ENCODE measurements around the gene CCDC91.

CCDC91 gene

GRCh38 chr12:28390206-28390605 lies 199.9 kb downstream of the CCDC91 start:
- no peak overlapping the region for H3K4me3 ChIP-seq (ENCODE audit: low read depth, low read length)
- no peak for TF ChIP-seq CTCF (IDR thresholded peaks at IDR 0.05; ENCODE audit: control insufficient read depth, extremely low read depth, insufficient read depth)
- no peak for DNase-seq (ENCODE audit: low read depth)

GRCh38 chr12:28390761-28391385 lies 200.6 kb downstream of the CCDC91 start:
- no peak for DNase-seq (ENCODE audit: low read depth)
- no peak for TF ChIP-seq CTCF (IDR thresholded peaks at IDR 0.05; ENCODE audit: control insufficient read depth, extremely low read depth, insufficient read depth)
- H3K4me3 ChIP-seq (ENCODE audit: low read depth, low read length), result no peak overlapping the region

DNA sequence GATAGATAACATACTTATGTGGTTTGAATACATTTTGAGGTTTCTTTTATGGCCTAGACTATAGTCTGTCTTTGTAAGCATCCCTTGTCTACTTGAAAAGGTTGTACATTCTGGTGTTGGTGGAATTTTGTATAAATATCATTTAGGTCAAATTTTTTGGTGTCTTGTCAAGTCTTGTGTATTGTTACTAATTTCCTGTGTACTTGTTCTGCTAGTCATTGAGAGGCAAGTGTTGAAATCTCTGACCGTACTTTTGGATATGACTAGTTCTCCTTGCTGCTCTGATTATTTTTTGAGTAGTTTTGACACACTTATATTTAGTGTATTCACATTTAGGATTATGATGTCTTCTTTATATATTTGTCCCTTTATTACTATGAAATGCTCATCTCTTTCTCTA lies 219.6 kb downstream of the CCDC91 start:
- no peak for DNase-seq (ENCODE audit: low read depth)
- TF ChIP-seq CTCF (IDR thresholded peaks at IDR 0.05; ENCODE audit: control insufficient read depth, extremely low read depth, insufficient read depth), result no peak
- H3K4me3 ChIP-seq (ENCODE audit: low read depth, low read length), result no peak overlapping the region

- DNase-seq (ENCODE audit: low read depth), result no peak
- H3K4me3 ChIP-seq (ENCODE audit: low read depth, low read length), result no peak overlapping the region
- no peak for TF ChIP-seq CTCF (IDR thresholded peaks at IDR 0.05; ENCODE audit: control insufficient read depth, extremely low read depth, insufficient read depth)
These were observed 223.3 kb downstream of the CCDC91 start for GRCh38 chr12:28413460-28414109.

- no peak for TF ChIP-seq CTCF (IDR thresholded peaks at IDR 0.05; ENCODE audit: control insufficient read depth, extremely low read depth, insufficient read depth)
- no peak for DNase-seq (ENCODE audit: low read depth)
- no peak overlapping the region for H3K4me3 ChIP-seq (ENCODE audit: low read depth, low read length)
These were observed 225.5 kb downstream of the CCDC91 start for GRCh38 chr12:28415755-28416154.

DNA sequence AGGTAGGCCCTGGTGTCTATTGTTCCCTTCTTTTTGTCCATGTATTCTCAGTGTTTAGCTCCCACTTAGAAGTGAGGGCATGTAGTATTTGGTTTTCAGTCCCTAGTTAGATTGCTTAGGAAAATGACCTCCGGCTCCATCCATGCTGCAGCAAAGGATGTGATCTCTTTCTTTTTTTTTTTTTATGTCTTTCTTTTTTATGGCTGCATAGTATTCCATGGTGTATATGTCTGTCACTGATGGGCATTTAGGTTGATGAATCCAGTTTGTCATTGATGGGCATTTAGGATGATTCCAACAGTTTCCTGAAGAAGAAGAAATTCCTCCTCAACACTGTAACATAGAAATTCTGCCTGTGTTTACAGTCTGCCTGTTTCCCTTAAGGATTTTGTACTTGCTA lies 231.1 kb downstream of the CCDC91 start:
- no peak overlapping the region for H3K4me3 ChIP-seq (ENCODE audit: low read depth, low read length)
- TF ChIP-seq CTCF (IDR thresholded peaks at IDR 0.05; ENCODE audit: control insufficient read depth, extremely low read depth, insufficient read depth), result no peak
- DNase-seq (ENCODE audit: low read depth), result no peak

DNA sequence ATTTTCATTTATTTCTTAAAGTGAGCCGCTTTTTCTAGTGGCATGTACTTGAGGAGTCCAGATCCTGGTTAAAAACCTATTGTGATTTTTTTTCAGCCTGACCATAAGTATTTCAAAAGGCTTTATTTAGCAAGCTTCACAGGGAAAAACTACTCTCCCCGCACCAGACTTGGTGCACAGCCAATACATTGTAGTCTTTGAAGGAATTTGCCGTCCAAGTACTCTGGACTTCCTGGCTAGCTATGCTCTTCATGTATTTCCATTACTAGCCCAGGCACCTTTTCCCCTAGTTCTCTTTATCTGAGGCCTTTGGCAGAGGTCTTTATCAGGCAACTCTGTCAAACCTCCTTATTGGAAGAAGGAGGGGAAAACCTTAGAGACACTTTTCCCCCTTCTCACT lies 234.7 kb downstream of the CCDC91 start:
- no peak for TF ChIP-seq CTCF (IDR thresholded peaks at IDR 0.05; ENCODE audit: control insufficient read depth, extremely low read depth, insufficient read depth)
- DNase-seq (ENCODE audit: low read depth), result no peak
- H3K4me3 ChIP-seq (ENCODE audit: low read depth, low read length), result no peak overlapping the region
